A673 (cell line): ENCODE data around the gene SMYD3.

Experiments
- CTCF ChIP-seq: fragments of 300-800, 200-600 bp; sonication (generic); conservative IDR thresholded peaks from 2 replicates; pipeline ENCODE4 v1.5.1; 2017; ENCODE audit warnings: low read depth, mild to moderate bottlenecking, antibody characterized with exemption, low read length, moderate library complexity, mixed read lengths
- EZH2 ChIP-seq: fragments of 200-600 bp; sonication (generic); IDR thresholded peaks from 2 replicates; pipeline ENCODE4 v1.6.1; 2017; ENCODE audit warnings: borderline replicate concordance, low read depth, mild to moderate bottlenecking, mixed read lengths, antibody characterized with exemption, low read length; ENCODE audit not compliant: poor library complexity, severe bottlenecking

DNA sequence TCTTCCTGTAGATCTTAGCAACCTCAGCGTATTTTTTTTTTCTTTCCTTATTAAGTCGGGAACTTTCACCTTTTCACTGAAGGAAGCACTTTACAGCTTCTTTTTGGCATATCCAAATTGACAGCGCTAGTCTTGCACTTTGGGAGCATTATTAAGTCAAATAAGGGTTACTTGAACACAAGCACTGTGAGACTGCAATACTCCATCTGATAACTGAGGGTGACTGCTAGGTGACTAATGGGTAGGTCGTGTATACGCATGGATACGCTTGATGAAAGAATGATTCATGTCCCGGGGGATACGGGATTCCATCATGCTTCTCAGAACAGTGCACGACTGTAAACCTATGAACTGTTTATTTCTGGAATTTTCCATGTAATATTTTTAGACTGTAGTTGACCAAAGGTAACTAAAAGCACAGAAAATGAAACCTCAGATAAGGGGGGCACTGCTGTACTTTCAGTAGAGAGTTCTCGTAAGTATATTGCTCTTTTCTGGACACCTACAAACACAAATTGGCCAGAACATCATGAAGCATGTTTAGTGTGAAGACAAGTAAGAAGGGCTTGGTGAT, 364.7 kb downstream of the SMYD3 start:
- TF ChIP-seq CTCF (no peak), EZH2 (no peak)
